Activated CD8-positive, alpha-beta T cell treated with anti-CD3 and anti-CD28 coated beads, Interleukin-2, amount 10 ng/mL, durations not matched to agents 7 days and 5 days (primary cell): Measurements from ENCODE around the gene SIX3. TPM values are rescaled to one million over a fixed set of nuclear protein-coding genes. Genes with fewer than 3 reads are reported as not detected.

Source experiments
- ATAC-seq: fragments of 150-1000 bp; cut with Tn5 transposase; one replicate; pipeline ENCODE4 v1.10.0; 2021; ENCODE audit warnings: moderate library complexity
- CTCF ChIA-PET: fragments of 350-600 bp; sonication (Branson Sonifier 250); formaldehyde crosslinking; loops from one replicate; lab custom pipeline; 2021; ENCODE audit warnings: antibody characterized with exemption; lab: Charles Lee
- POLR2A ChIA-PET: fragments of 350-600 bp; sonication (Branson Sonifier 250); formaldehyde crosslinking; loops from one replicate; lab custom pipeline; 2021; ENCODE audit warnings: antibody characterized with exemption; lab: Charles Lee
- DNase-seq: peaks from one replicate; pipeline ENCODE4 v3.0.0-alpha.2; 2020
- H3K27ac Mint-ChIP-seq: one replicate; pipeline ENCODE4 v1.8.0; 2021; ENCODE audit warnings: mild to moderate bottlenecking, mixed read lengths
- H3K27me3 Mint-ChIP-seq: one replicate; pipeline ENCODE4 v1.8.0; 2021; ENCODE audit warnings: low read depth, mixed read lengths
- H3K36me3 Mint-ChIP-seq: one replicate; pipeline ENCODE4 v1.8.0; 2021; ENCODE audit warnings: low read depth, mixed read lengths
- H3K4me1 Mint-ChIP-seq: one replicate; pipeline ENCODE4 v1.8.0; 2021; ENCODE audit warnings: low read depth, mixed read lengths
- H3K4me3 Mint-ChIP-seq: one replicate; pipeline ENCODE4 v1.8.0; 2021; ENCODE audit warnings: mild to moderate bottlenecking, mixed read lengths
- H3K9me3 Mint-ChIP-seq: one replicate; pipeline ENCODE4 v1.8.0; 2022; ENCODE audit warnings: mixed read lengths; ENCODE audit not compliant: insufficient read depth
- total RNA-seq, 2 experiments: library from RNA; stranded (reverse); gene quantifications; one replicate each; pipeline ENCODE4 v1.2.3, GENCODE V29; 2021

SIX3 gene
- total RNA-seq, 2 experiments from 2014 or later, result 0.10 TPM; not detected in 1

DNA sequence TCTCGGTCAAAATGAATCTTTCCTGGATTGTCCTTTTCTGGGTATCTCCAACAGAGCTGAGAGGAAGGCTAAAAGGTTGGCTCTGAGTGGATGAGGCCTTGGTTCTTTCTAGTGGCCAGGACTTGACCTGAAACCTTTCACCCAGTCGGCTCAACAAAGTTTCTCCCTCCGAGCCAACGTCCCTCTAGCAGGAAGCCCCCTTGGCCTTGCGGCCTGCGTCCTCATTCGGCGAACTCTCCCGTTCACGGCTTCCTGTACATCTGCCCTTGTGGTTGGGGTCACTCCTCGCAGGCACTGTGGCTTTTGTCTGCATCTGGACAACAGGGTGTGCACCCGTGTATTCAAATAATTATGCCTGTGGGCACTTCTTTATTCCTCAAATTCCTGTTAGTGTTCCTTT, 9.4 kb upstream of the SIX3 start:
- Mint-ChIP-seq H3K9me3 (no peaks in the 10 kb centered on the region), H3K27ac (no peak overlapping the region)

DNA sequence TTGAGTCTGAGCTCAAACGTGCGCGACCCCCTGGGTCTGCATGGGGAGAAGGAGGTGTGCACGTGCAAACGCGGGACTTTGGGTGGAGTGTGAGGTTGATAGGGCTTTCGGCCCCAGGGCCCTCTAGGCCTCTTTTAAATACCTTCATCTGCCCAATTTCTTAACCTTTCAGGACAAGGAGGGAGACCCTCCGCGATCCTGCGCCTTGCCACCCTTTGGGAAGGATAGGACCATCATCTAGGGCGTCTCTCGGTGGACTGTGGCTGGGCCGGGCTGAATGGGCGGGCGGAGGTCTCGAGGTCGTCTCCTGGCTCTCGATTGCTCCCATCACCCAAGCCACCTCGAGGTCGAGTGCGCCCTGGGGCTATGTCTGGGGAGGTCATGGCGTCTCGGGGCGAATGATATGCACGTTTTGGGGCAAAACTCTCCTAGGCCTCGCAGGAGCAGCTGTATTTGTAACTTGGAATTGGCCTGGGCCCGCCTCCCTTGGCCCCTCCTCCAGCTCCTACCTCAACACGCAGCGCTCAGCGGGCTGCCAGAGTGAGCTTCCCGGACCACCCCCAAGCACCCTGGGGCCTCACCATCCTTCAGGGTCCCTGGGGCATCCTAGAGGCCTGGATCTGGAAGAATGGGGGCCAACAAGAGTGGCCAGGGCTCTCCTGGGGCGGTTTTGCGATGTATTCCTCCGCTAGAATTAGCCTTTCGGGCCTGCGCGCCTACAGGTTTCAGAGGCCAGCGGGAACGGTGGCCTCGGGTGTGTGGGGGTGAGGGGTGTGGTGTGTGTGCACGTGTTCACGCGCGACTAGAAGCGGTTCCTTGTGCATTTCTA, 8.7 kb upstream of the SIX3 start:
- H3K4me3 Mint-ChIP-seq, result no peak overlapping the region
- H3K4me1 Mint-ChIP-seq, result peaks cover 21% of the 10 kb centered on the region
- CTCF ChIA-PET, result no interaction called here
- no peak overlapping the region for H3K27ac Mint-ChIP-seq
- ATAC-seq, result no peak
- no peak for DNase-seq
- H3K9me3 Mint-ChIP-seq, result no peaks in the 10 kb centered on the region
- POLR2A ChIA-PET, result no interaction called here
- H3K27me3 Mint-ChIP-seq, result peaks cover 80% of the 10 kb centered on the region
- peaks cover 7% of the 10 kb centered on the region for H3K36me3 Mint-ChIP-seq

More for the DNA sequence above, 9.4 kb upstream of the SIX3 start:
- DNase-seq (no peak), ATAC-seq (no peak)
- H3K4me3 Mint-ChIP-seq, result no peak overlapping the region
- CTCF ChIA-PET, result interaction anchor here (1.2 kb wide), 1 partner anchor 23 kb away, joined by 3 read pairs; no protein-coding TSS in a partner anchor
- POLR2A ChIA-PET, result interaction anchor here (0.7 kb wide), 1 partner anchor 314 kb away, joined by 4 read pairs; no protein-coding TSS in a partner anchor
- H3K36me3 Mint-ChIP-seq, result peaks cover 7% of the 10 kb centered on the region
- H3K27me3 Mint-ChIP-seq, result peaks cover 80% of the 10 kb centered on the region
- peaks cover 19% of the 10 kb centered on the region for H3K4me1 Mint-ChIP-seq

DNA sequence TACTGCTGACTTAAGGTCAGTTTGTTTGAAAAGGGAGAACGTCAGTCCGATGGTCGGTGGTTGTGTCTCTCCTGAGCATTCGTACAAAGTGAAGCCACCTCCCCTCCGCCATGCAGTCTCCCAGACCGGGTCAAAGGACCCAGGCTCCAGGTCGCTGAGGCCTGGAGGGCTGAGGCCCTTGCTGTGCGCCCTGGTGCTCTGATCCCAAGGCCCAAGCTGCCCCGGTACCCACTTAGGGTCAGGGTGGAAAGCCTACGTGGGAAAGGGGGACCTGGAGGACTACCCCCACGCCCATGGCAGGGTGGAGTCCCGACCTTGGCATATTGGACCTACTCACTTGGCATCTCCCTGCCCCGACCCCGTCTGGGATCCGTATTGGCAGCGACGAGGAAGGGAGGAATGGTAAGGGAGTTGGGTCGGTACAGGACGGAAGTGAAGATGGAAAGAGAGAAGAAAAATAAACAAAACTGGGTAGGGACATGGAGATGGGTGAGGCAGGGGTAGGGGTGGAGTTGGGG, 8.0 kb upstream of the SIX3 start:
- CTCF ChIA-PET, result no interaction called here
- H3K27ac Mint-ChIP-seq, result no peak overlapping the region
- no peaks in the 10 kb centered on the region for H3K9me3 Mint-ChIP-seq
- peaks cover 7% of the 10 kb centered on the region for H3K36me3 Mint-ChIP-seq
- POLR2A ChIA-PET, result no interaction called here
- H3K4me1 Mint-ChIP-seq, result peaks cover 21% of the 10 kb centered on the region
- peaks cover 80% of the 10 kb centered on the region for H3K27me3 Mint-ChIP-seq
- DNase-seq (no peak), ATAC-seq (no peak)
- H3K4me3 Mint-ChIP-seq, result no peak overlapping the region

- H3K9me3 Mint-ChIP-seq, result no peaks in the 10 kb centered on the region
- ChIA-PET CTCF (interaction anchor here (1.4 kb wide), 1 partner anchor 20 kb away, joined by 3 read pairs; no protein-coding TSS in a partner anchor), POLR2A (no interaction called here)
- peaks cover 7% of the 10 kb centered on the region for H3K36me3 Mint-ChIP-seq
- no peak overlapping the region for H3K4me3 Mint-ChIP-seq
- peaks cover 81% of the 10 kb centered on the region for H3K27me3 Mint-ChIP-seq
- ATAC-seq, result no peak
- H3K4me1 Mint-ChIP-seq, result peaks cover 21% of the 10 kb centered on the region
- no peak for DNase-seq
- no peak overlapping the region for H3K27ac Mint-ChIP-seq
Observed at GRCh38 chr2:44934038-44934982, 7.2 kb upstream of the SIX3 start.

DNA sequence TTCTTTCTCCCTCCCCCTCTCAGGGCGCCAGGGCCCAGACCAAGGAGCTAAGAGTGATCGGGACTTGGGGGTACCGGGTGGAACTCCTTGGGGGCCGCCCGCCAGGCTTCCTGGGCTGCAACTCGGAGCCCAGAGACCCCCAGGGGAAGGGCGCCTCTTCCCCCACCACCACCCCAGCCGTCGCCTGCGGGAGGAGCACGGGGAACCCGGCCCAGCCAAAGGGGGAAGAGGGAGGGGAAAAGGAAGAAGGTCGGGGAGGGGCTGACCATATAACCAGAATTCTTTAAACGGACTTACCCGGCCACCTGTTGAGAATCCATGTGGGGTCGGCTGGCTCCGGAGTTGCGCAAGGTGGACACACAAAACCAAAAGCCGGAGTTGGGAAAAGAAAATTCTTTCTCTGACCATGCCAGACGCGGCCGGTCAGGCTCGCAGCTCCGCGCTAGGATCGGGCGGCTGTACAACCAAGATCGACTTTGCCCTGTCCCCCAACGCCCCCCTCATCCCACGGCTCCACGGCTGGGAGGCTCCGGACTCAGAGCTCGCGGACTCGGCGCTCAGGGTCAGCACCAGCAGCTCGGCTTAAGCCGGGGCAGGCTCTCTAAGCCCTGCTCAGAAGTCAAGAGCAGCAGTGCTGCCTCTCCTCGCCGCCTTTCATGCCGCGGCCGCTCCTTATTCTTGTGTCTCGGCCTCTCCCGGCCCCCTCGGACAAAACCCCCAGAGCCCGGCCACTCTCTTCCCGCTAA, 6.3 kb upstream of the SIX3 start:
- H3K36me3 Mint-ChIP-seq, result peaks cover 7% of the 10 kb centered on the region
- no peak for ATAC-seq
- H3K27ac Mint-ChIP-seq, result no peak overlapping the region
- POLR2A ChIA-PET, result no interaction called here
- CTCF ChIA-PET, result interaction anchor here (1.4 kb wide), 1 partner anchor 19 kb away, joined by 3 read pairs; no protein-coding TSS in a partner anchor
- peaks cover 16% of the 10 kb centered on the region for H3K4me1 Mint-ChIP-seq
- no peak for DNase-seq
- H3K4me3 Mint-ChIP-seq, result no peak overlapping the region
- H3K27me3 Mint-ChIP-seq, result peaks cover 84% of the 10 kb centered on the region
- no peaks in the 10 kb centered on the region for H3K9me3 Mint-ChIP-seq

DNA sequence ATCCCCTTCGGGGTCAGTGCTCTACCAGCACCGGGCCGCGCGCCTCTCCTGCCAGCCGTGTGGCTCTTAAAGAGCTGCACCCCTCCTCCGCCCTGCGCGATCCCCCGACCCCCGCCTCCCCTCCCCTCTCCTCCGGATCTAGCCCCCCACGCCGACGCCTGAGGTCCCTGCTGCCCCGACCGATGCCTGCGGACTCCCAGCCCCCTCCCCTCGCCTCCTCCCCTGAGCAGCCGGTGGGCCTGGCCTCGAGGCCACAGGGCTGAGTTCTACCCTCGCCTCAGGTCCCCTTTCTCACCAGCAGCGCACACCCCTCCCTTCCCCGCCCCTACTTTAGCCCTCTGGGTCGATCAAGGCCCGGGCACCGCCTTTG, 5.8 kb upstream of the SIX3 start:
- ATAC-seq (no peak), DNase-seq (no peak)
- CTCF ChIA-PET, result interaction anchor here (1.1 kb wide), 1 partner anchor 456 kb away, joined by 3 read pairs; no protein-coding TSS in a partner anchor
- H3K9me3 Mint-ChIP-seq, result no peaks in the 10 kb centered on the region
- POLR2A ChIA-PET, result no interaction called here
- H3K36me3 Mint-ChIP-seq, result peaks cover 7% of the 10 kb centered on the region
- peaks cover 82% of the 10 kb centered on the region for H3K27me3 Mint-ChIP-seq
- H3K4me3 Mint-ChIP-seq, result no peak overlapping the region
- H3K4me1 Mint-ChIP-seq, result peaks cover 12% of the 10 kb centered on the region
- no peak overlapping the region for H3K27ac Mint-ChIP-seq

GRCh38 chr2:44936275-44936674, 5.2 kb upstream of the SIX3 start:
- ATAC-seq (no peak), DNase-seq (no peak)
- POLR2A ChIA-PET, result no interaction called here
- Mint-ChIP-seq H3K4me3 (no peak overlapping the region), H3K27me3 (peaks cover 81% of the 10 kb centered on the region), H3K9me3 (no peaks in the 10 kb centered on the region), H3K36me3 (peaks cover 2% of the 10 kb centered on the region), H3K27ac (no peak overlapping the region), H3K4me1 (peaks cover 11% of the 10 kb centered on the region)
- CTCF ChIA-PET, result interaction anchor here (1.1 kb wide), 1 partner anchor 456 kb away, joined by 3 read pairs; no protein-coding TSS in a partner anchor

DNA sequence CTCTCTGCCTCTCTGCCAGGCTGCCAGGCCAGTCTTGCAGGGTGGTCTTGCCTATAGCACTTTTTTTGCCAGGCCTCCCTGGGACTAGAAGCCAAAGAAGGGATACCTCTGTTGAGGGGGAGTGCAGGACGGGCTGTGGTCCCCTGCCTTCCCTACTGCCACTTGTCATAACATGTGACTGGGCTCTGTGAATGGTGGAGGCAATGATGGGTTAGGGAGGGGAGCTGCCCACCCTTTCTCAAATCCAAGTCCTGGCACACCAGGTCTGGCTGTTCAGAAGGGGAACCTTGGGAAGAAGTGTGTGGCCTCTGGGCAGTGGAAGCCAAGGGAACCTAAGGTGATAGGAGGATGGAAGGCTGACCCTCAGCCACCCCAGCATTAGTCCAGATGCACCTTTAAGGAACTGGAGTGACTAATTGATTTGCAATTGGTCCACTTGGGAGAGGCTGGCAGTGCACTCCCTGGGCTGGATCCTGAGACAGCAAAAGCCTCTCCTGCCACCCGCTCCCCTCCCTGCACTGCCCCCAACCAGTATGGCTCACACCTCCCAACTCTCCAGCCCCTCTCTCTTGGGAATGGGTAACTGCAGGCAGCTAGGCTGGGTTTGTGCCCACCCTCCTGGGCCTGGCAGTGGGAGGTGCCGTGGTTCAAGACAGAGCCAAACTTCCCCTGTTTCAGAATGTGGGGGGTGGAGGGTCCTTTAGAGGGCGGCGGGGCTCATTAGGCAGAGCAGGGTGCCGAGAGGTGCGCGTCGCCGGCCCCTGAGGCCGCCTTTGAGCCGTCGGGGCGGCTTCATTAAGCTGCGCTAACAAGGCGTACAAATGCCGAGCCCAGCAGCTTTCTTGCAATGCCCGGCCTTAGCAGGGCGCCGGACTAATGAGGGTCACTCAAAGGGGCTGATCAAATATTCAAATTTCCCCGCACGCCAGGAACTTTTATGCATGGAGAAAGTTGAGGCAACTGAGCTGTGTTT, 4.5 kb upstream of the SIX3 start:
- Mint-ChIP-seq H3K4me1 (peaks cover 16% of the 10 kb centered on the region), H3K9me3 (no peaks in the 10 kb centered on the region), H3K27ac (no peak overlapping the region), H3K4me3 (peak overlapping the region; percentile 45), H3K36me3 (peaks cover 7% of the 10 kb centered on the region), H3K27me3 (peaks cover 81% of the 10 kb centered on the region)
- ATAC-seq (no peak), DNase-seq (no peak)
- ChIA-PET CTCF (interaction anchor here (1.1 kb wide), 1 partner anchor 457 kb away, joined by 3 read pairs; no protein-coding TSS in a partner anchor), POLR2A (interaction anchor here (0.6 kb wide), 1 partner anchor 68 kb away, joined by 3 read pairs; no protein-coding TSS in a partner anchor)

DNA sequence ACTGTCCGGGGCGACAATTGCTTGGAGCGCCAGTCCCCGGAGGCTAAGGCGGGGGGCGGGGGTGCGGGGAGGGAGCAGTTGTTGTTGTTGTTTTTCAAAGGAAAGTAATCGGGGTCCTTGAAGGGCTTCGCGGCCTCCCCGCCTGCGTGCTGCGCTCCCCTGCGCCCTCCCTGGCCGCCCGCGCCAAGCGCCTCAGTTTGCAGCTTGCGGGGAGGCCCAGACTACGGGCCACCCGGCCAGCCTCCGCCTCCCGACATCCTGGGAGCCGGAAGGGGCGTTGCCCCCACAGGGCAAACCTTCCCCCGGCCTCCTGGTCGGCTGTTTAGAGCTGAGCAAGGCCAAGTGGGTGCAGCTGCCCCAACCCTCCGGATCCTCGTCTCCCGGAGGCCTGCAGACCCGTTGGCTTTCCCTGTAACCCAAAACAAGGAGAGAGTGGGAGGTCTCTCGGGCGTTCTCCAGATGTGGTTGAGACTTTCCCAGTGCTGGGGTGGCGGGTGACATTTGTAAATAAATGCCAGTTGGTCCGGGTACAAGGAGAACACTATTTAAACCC, 3.7 kb upstream of the SIX3 start:
- no peaks in the 10 kb centered on the region for H3K9me3 Mint-ChIP-seq
- H3K36me3 Mint-ChIP-seq, result peaks cover 7% of the 10 kb centered on the region
- ChIA-PET CTCF (no interaction called here), POLR2A (no interaction called here)
- no peak for ATAC-seq
- peaks cover 21% of the 10 kb centered on the region for H3K4me1 Mint-ChIP-seq
- H3K27me3 Mint-ChIP-seq, result peaks cover 81% of the 10 kb centered on the region
- no peak overlapping the region for H3K4me3 Mint-ChIP-seq
- no peak for DNase-seq
- H3K27ac Mint-ChIP-seq, result no peak overlapping the region
